GM20000 (cell line): ENCODE data around the gene HOXA9.

Experiments
- DNase-seq: peaks from one replicate; pipeline ENCODE4 v3.0.0; 2012; ENCODE audit warnings: low spot score
- CTCF ChIP-seq: IDR thresholded peaks from 2 replicates; pipeline ENCODE4 v1.5.1; 2012; ENCODE audit warnings: mild to moderate bottlenecking, control low read depth; ENCODE audit errors: extremely low read depth, missing control alignments

The HOXA9 gene

GRCh38 chr7:27145165-27145913 is 20.0 kb downstream of the HOXA9 start:
- TF ChIP-seq CTCF = no peak
- DNase-seq = no peak

GRCh38 chr7:27144781-27145164 is 20.6 kb downstream of the HOXA9 start:
- TF ChIP-seq CTCF = no peak

GRCh38 chr7:27143950-27144780 is 21.2 kb downstream of the HOXA9 start:
- TF ChIP-seq CTCF = no peak
- DNase-seq = no peak

More at GRCh38 chr7:27144781-27145164, 20.6 kb downstream of the HOXA9 start:
- DNase-seq = no peak

- no peak for DNase-seq
- no peak for TF ChIP-seq CTCF
These were observed 22.1 kb downstream of the HOXA9 start, which contains the start of gene HOXA5 for GRCh38 chr7:27143023-27143949. TSS of gene HOXA5 (minus strand) at chr7:27143681. CDS start at chr7:27143607, 74 bp downstream.

GRCh38 chr7:27142580-27143022 is 22.7 kb downstream of the HOXA9 start:
- no peak for DNase-seq
- TF ChIP-seq CTCF = no peak

- TF ChIP-seq CTCF = no peak
- DNase-seq = no peak
These were observed 23.3 kb downstream of the HOXA9 start for GRCh38 chr7:27141923-27142579.
